SIG-M5 treated with dmso at 0.1 percent for 504 hours (cell line): ENCODE data around the gene BRICD5.

Experiments used
- DNase-seq: peaks from one replicate; lab custom pipeline; 2025; ENCODE audit not compliant: unreplicated experiment; lab: John Stamatoyannopoulos, UW

BRICD5 gene

GRCh38 chr16:2166263-2167067, 44.2 kb downstream of the BRICD5 start:
- no peak for DNase-seq

GRCh38 chr16:2165861-2166260, 44.8 kb downstream of the BRICD5 start:
- no peak for DNase-seq

GRCh38 chr16:2163211-2163881, 47.3 kb downstream of the BRICD5 start:
- no peak for DNase-seq

- no peak for DNase-seq
These were observed 48.0 kb downstream of the BRICD5 start for GRCh38 chr16:2162676-2163118.

- no peak for DNase-seq
These were observed 48.8 kb downstream of the BRICD5 start for GRCh38 chr16:2161911-2162310.

- DNase-seq = no peak
These were observed 49.6 kb downstream of the BRICD5 start for GRCh38 chr16:2160915-2161551.
